GM23248 (cell line): ENCODE data around the gene TGFB1I1.

Experiments
- EZH2 ChIP-seq: fragments of 200-600 bp; sonication (generic); IDR thresholded peaks from 2 replicates; pipeline ENCODE4 v1.6.1; 2018; ENCODE audit warnings: antibody characterized with exemption, mild to moderate bottlenecking; ENCODE audit not compliant: insufficient read depth, poor library complexity, severe bottlenecking
- EZH2phosphoT487 ChIP-seq: fragments of 200-600 bp; sonication (generic); IDR thresholded peaks from 2 replicates; pipeline ENCODE4 v1.6.1; 2018; ENCODE audit warnings: antibody characterized with exemption, moderate library complexity, mild to moderate bottlenecking, low read depth; ENCODE audit not compliant: insufficient read depth

- no peak for TF ChIP-seq EZH2
- no peak for TF ChIP-seq EZH2phosphoT487
Observed at GRCh38 chr16:31484491-31485171, 12.7 kb downstream of the TGFB1I1 start.
